Loucy (cell line): ENCODE results near the gene UQCRFS1.

ENCODE experiments used
- H2AFZ ChIP-seq: fragments of 200-600 bp; sonication (generic); 2 replicates; pipeline ENCODE4 v1.6.0; 2016; ENCODE audit warnings: antibody characterized with exemption, mild to moderate bottlenecking, low read length, moderate library complexity
- H3F3A ChIP-seq: fragments of 200-600 bp; 2 replicates; pipeline ENCODE4 v1.6.0; 2016; ENCODE audit warnings: antibody characterized with exemption, low read depth, mild to moderate bottlenecking
- H3K27me3 ChIP-seq: fragments of 200-600 bp; sonication (generic); 2 replicates; pipeline ENCODE4 v1.6.1; 2014; ENCODE audit warnings: low read length, mild to moderate bottlenecking; ENCODE audit not compliant: insufficient read depth, poor library complexity, severe bottlenecking
- H3K36me3 ChIP-seq: fragments of 200-600 bp; sonication (generic); 2 replicates; pipeline ENCODE4 v1.6.1; 2016; ENCODE audit warnings: low read length; ENCODE audit not compliant: insufficient read depth
- H3K4me1 ChIP-seq: fragments of 200-600 bp; sonication (generic); 2 replicates; pipeline ENCODE4 v1.5.1; 2014; ENCODE audit warnings: low read length, mild to moderate bottlenecking; ENCODE audit not compliant: insufficient read depth, poor library complexity, severe bottlenecking
- H3K4me2 ChIP-seq: fragments of 200-600 bp; sonication (generic); 2 replicates; pipeline ENCODE4 v1.6.0; 2014; ENCODE audit warnings: antibody characterized with exemption, low read length, low read depth, mild to moderate bottlenecking; ENCODE audit not compliant: poor library complexity, severe bottlenecking
- H3K4me3 ChIP-seq: fragments of 200-600 bp; sonication (generic); 2 replicates; pipeline ENCODE4 v1.5.1; 2014; ENCODE audit warnings: low read length, mild to moderate bottlenecking, mixed read lengths; ENCODE audit not compliant: poor library complexity, severe bottlenecking
- H3K79me2 ChIP-seq: fragments of 200-600 bp; sonication (generic); 2 replicates; pipeline ENCODE4 v1.6.1; 2014; ENCODE audit warnings: low read length; ENCODE audit not compliant: insufficient read depth
- H3K9ac ChIP-seq: fragments of 200-600 bp; sonication (generic); 2 replicates; pipeline ENCODE4 v1.6.0; 2014; ENCODE audit warnings: mild to moderate bottlenecking, low read depth, low read length, moderate library complexity; ENCODE audit not compliant: poor library complexity, severe bottlenecking
- H3K9me2 ChIP-seq: fragments of 200-600 bp; sonication (generic); replicated peaks from 2 replicates; pipeline ENCODE4 v1.6.1; 2016; ENCODE audit warnings: low read depth, low read length, mixed read lengths
- H3K9me3 ChIP-seq: fragments of 200-600 bp; sonication (generic); 2 replicates; pipeline ENCODE4 v1.6.1; 2014; ENCODE audit warnings: mild to moderate bottlenecking, antibody characterized with exemption, low read length, low read depth; ENCODE audit not compliant: insufficient read depth
- H4K20me1 ChIP-seq: fragments of 200-600 bp; sonication (generic); 2 replicates; pipeline ENCODE4 v1.6.0; 2014; ENCODE audit warnings: antibody characterized with exemption, low read length, mild to moderate bottlenecking; ENCODE audit not compliant: insufficient read depth, poor library complexity, severe bottlenecking
- EZH2phosphoT487 ChIP-seq: fragments of 200-600 bp; IDR thresholded peaks from 2 replicates; pipeline ENCODE4 v1.6.1; 2018; ENCODE audit warnings: antibody characterized with exemption, mild to moderate bottlenecking, moderate library complexity, borderline replicate concordance
- TF ChIP-seq, protein P1 (sequence below): fragments of 200-600 bp; sonication (generic); conservative IDR thresholded peaks from 2 replicates; pipeline ENCODE4 v1.5.1; 2014; ENCODE audit warnings: mild to moderate bottlenecking, antibody characterized with exemption, low read length

UQCRFS1 gene

DNA sequence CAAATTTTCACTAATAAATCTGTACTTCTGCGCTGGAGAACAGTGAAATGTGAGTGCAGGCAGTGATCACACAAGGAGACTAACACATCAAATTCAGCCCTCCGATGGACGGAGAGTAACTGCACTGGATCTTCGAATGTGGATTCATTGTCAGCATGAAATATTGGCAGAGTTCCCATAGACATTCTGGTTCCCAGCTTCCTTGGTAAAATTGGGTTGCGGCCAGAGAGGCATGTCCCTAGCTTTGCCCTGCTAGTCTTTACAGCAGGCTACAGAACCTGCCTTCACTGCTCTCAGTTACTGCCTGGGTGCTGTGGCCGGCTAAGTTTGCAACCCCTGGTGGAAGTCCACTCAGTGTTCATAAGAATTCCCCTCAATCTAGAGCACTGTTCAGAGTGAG, 32.3 kb upstream of the UQCRFS1 start:
- no peak overlapping the region for H3K4me2 ChIP-seq
- H3K4me3 ChIP-seq, result no peak overlapping the region
- TF ChIP-seq EZH2phosphoT487, result no peak
- H3K9ac ChIP-seq, result no peak overlapping the region
- H4K20me1 ChIP-seq, result no peaks in the 10 kb centered on the region
- no peaks in the 10 kb centered on the region for H3K36me3 ChIP-seq
- no peaks in the 10 kb centered on the region for H3K4me1 ChIP-seq
- no peaks in the 10 kb centered on the region for H3F3A ChIP-seq
- H2AFZ ChIP-seq, result no peak overlapping the region
- H3K9me2 ChIP-seq, result no peaks in the 10 kb centered on the region; the same call in 1 of the 2 replicates
- H3K27me3 ChIP-seq, result no peaks in the 10 kb centered on the region
- no peaks in the 10 kb centered on the region for H3K79me2 ChIP-seq
- no peaks in the 10 kb centered on the region for H3K9me3 ChIP-seq

DNA sequence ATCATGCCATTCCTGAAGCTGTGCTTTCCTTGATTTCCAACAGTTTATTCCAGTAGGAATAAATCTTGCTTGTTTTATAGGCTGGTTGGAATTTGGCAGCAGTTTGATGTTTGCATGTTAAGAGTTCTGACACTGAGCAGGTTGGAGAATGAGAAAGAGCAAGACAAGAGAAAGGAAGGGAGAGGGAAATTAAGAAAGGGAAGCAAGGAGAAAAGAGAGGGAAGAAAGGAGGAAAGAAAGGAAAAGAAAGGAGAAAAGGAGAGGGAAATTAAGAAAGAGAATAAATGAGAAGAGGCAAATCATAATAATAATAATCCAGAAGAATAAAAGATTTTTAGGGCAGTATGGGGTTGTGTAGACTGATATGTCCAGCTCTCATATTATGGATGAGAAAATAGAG, 28.4 kb upstream of the UQCRFS1 start:
- no peaks in the 10 kb centered on the region for H3K9me3 ChIP-seq
- no peak overlapping the region for H3K4me2 ChIP-seq
- no peak overlapping the region for H3K9ac ChIP-seq
- H4K20me1 ChIP-seq, result no peaks in the 10 kb centered on the region
- no peaks in the 10 kb centered on the region for H3K27me3 ChIP-seq
- H3F3A ChIP-seq, result no peaks in the 10 kb centered on the region
- H2AFZ ChIP-seq, result no peak overlapping the region
- no peaks in the 10 kb centered on the region for H3K4me1 ChIP-seq
- no peaks in the 10 kb centered on the region for H3K79me2 ChIP-seq
- H3K9me2 ChIP-seq, result no peaks in the 10 kb centered on the region; the same call in 1 of the 2 replicates
- TF ChIP-seq EZH2phosphoT487, result no peak
- TF ChIP-seq, protein P1, sequence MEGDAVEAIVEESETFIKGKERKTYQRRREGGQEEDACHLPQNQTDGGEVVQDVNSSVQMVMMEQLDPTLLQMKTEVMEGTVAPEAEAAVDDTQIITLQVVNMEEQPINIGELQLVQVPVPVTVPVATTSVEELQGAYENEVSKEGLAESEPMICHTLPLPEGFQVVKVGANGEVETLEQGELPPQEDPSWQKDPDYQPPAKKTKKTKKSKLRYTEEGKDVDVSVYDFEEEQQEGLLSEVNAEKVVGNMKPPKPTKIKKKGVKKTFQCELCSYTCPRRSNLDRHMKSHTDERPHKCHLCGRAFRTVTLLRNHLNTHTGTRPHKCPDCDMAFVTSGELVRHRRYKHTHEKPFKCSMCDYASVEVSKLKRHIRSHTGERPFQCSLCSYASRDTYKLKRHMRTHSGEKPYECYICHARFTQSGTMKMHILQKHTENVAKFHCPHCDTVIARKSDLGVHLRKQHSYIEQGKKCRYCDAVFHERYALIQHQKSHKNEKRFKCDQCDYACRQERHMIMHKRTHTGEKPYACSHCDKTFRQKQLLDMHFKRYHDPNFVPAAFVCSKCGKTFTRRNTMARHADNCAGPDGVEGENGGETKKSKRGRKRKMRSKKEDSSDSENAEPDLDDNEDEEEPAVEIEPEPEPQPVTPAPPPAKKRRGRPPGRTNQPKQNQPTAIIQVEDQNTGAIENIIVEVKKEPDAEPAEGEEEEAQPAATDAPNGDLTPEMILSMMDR, result no peak
- no peak overlapping the region for H3K4me3 ChIP-seq
- no peaks in the 10 kb centered on the region for H3K36me3 ChIP-seq

DNA sequence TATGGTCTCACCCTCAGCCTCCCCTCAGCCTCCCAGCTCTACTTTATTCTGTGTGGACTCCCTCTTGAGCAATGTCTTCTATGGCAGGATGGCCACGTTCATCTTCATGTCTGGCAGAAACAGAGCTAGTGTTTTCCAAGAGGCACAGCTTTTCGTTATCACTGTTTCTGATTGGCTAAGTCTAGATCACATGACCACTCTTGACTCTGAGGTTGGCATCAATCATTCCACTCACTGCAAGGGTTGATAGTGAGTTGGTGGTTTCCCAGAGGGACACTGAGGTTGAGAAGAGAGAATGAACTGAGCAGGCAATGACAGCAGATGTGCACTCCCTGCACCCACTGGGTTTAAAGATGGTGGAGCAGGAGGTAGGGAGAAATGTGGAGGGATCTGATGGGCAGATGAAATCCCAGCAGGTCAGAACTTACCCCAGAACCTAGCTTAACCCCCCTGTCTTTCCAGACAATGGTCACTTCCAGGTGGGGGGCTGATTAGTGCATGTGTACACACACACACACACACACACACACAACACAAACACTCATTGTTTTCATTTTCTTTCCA, 26.3 kb upstream of the UQCRFS1 start:
- Histone ChIP-seq H3K27me3 (no peaks in the 10 kb centered on the region), H3K4me2 (no peak overlapping the region), H2AFZ (no peak overlapping the region), H3K4me3 (no peak overlapping the region), H3K36me3 (no peaks in the 10 kb centered on the region), H3K79me2 (no peaks in the 10 kb centered on the region), H3K9me3 (0 out of 2 replicates have a peak, but pooled peaks cover 5% of the 10 kb centered on the region), H3K9me2 (no peaks in the 10 kb centered on the region; the same call in 1 of the 2 replicates), H3F3A (no peaks in the 10 kb centered on the region), H3K4me1 (no peaks in the 10 kb centered on the region), H3K9ac (no peak overlapping the region), H4K20me1 (no peaks in the 10 kb centered on the region)
- no peak for TF ChIP-seq EZH2phosphoT487
- TF ChIP-seq, protein P1, result no peak

GRCh38 chr19:29233591-29233990, 20.6 kb upstream of the UQCRFS1 start:
- no peak for TF ChIP-seq EZH2phosphoT487
- TF ChIP-seq, protein P1, result no peak
- no peaks in the 10 kb centered on the region for H3K79me2 ChIP-seq
- no peaks in the 10 kb centered on the region for H3K27me3 ChIP-seq
- H3K36me3 ChIP-seq, result no peaks in the 10 kb centered on the region
- H4K20me1 ChIP-seq, result no peaks in the 10 kb centered on the region
- no peak overlapping the region for H2AFZ ChIP-seq
- no peaks in the 10 kb centered on the region for H3K4me1 ChIP-seq
- H3K4me3 ChIP-seq, result no peak overlapping the region
- no peak overlapping the region for H3K4me2 ChIP-seq
- 0 out of 2 replicates have a peak, but pooled peaks cover 7% of the 10 kb centered on the region for H3K9me3 ChIP-seq
- H3K9me2 ChIP-seq, result no peaks in the 10 kb centered on the region
- H3K9ac ChIP-seq, result no peak overlapping the region
- no peaks in the 10 kb centered on the region for H3F3A ChIP-seq
